Activated CD8-positive, alpha-beta T cell treated with anti-CD3 and anti-CD28 coated beads, Interleukin-2, amount 10 ng/mL, durations not matched to agents 7 days and 5 days (primary cell): ENCODE results near the gene ATP5ME. TPM values are rescaled to one million over a fixed set of nuclear protein-coding genes. Genes with fewer than 3 reads are reported as not detected.
"Not testable (repeated sequence)": the region's sequence is repeated elsewhere in the genome, so short reads cannot be mapped to it uniquely, and the experiment has no call there.

Experiments used
- ATAC-seq: fragments of 150-1000 bp; cut with Tn5 transposase; one replicate; pipeline ENCODE4 v1.10.0; 2021; ENCODE audit warnings: moderate library complexity
- CTCF ChIA-PET: fragments of 350-600 bp; sonication (Branson Sonifier 250); formaldehyde crosslinking; loops from one replicate; lab custom pipeline; 2021; ENCODE audit warnings: antibody characterized with exemption; lab: Charles Lee
- POLR2A ChIA-PET: fragments of 350-600 bp; sonication (Branson Sonifier 250); formaldehyde crosslinking; loops from one replicate; lab custom pipeline; 2021; ENCODE audit warnings: antibody characterized with exemption; lab: Charles Lee
- DNase-seq: peaks from one replicate; pipeline ENCODE4 v3.0.0-alpha.2; 2020
- H3K27ac Mint-ChIP-seq: one replicate; pipeline ENCODE4 v1.8.0; 2021; ENCODE audit warnings: mild to moderate bottlenecking, mixed read lengths
- H3K27me3 Mint-ChIP-seq: one replicate; pipeline ENCODE4 v1.8.0; 2021; ENCODE audit warnings: low read depth, mixed read lengths
- H3K36me3 Mint-ChIP-seq: one replicate; pipeline ENCODE4 v1.8.0; 2021; ENCODE audit warnings: low read depth, mixed read lengths
- H3K4me1 Mint-ChIP-seq: one replicate; pipeline ENCODE4 v1.8.0; 2021; ENCODE audit warnings: low read depth, mixed read lengths
- H3K4me3 Mint-ChIP-seq: one replicate; pipeline ENCODE4 v1.8.0; 2021; ENCODE audit warnings: mild to moderate bottlenecking, mixed read lengths
- H3K9me3 Mint-ChIP-seq: one replicate; pipeline ENCODE4 v1.8.0; 2022; ENCODE audit warnings: mixed read lengths; ENCODE audit not compliant: insufficient read depth
- total RNA-seq, 2 experiments: library from RNA; stranded (reverse); gene quantifications; one replicate each; pipeline ENCODE4 v1.2.3, GENCODE V29; 2021

The ATP5ME gene
- total RNA-seq, 2 experiments from 2014 or later: 243 to 267 TPM

GRCh38 chr4:703336-704197 is 29.5 kb upstream of the ATP5ME start:
- H3K9me3 Mint-ChIP-seq: no peaks in the 10 kb centered on the region
- POLR2A ChIA-PET: interaction anchor here (1.0 kb wide), 1 partner anchor 78 kb away, joined by 3 read pairs; no protein-coding TSS in a partner anchor
- ATAC-seq: no peak
- DNase-seq: no peak
- peaks cover 26% of the 10 kb centered on the region for H3K4me1 Mint-ChIP-seq
- peaks cover under 1% of the 10 kb centered on the region for H3K36me3 Mint-ChIP-seq
- CTCF ChIA-PET: no interaction called here
- no peak overlapping the region for H3K27ac Mint-ChIP-seq
- H3K4me3 Mint-ChIP-seq: no peak overlapping the region
- H3K27me3 Mint-ChIP-seq: peaks cover 7% of the 10 kb centered on the region

GRCh38 chr4:702618-703048 is 28.6 kb upstream of the ATP5ME start:
- ATAC-seq: no peak
- POLR2A ChIA-PET: interaction anchor here (1.0 kb wide), 1 partner anchor 79 kb away, joined by 3 read pairs; no protein-coding TSS in a partner anchor
- Mint-ChIP-seq H3K4me3 (no peak overlapping the region), H3K4me1 (peaks cover 25% of the 10 kb centered on the region), H3K27ac (no peak overlapping the region), H3K9me3 (no peaks in the 10 kb centered on the region), H3K36me3 (no peaks in the 10 kb centered on the region), H3K27me3 (peaks cover 8% of the 10 kb centered on the region)
- no peak for DNase-seq
- CTCF ChIA-PET: no interaction called here

GRCh38 chr4:700587-701264 is 26.6 kb upstream of the ATP5ME start:
- ATAC-seq: no peak
- ChIA-PET POLR2A (no interaction called here), CTCF (interaction anchor here (2.1 kb wide), 1 partner anchor 17 kb away, joined by 9 read pairs; no protein-coding TSS in a partner anchor)
- no peaks in the 10 kb centered on the region for H3K36me3 Mint-ChIP-seq
- peak overlapping the region; percentile 77 for H3K27ac Mint-ChIP-seq
- no peak overlapping the region for H3K4me3 Mint-ChIP-seq
- no peaks in the 10 kb centered on the region for H3K9me3 Mint-ChIP-seq
- no peak for DNase-seq
- H3K4me1 Mint-ChIP-seq: peaks cover 25% of the 10 kb centered on the region
- H3K27me3 Mint-ChIP-seq: peaks cover 9% of the 10 kb centered on the region

DNA sequence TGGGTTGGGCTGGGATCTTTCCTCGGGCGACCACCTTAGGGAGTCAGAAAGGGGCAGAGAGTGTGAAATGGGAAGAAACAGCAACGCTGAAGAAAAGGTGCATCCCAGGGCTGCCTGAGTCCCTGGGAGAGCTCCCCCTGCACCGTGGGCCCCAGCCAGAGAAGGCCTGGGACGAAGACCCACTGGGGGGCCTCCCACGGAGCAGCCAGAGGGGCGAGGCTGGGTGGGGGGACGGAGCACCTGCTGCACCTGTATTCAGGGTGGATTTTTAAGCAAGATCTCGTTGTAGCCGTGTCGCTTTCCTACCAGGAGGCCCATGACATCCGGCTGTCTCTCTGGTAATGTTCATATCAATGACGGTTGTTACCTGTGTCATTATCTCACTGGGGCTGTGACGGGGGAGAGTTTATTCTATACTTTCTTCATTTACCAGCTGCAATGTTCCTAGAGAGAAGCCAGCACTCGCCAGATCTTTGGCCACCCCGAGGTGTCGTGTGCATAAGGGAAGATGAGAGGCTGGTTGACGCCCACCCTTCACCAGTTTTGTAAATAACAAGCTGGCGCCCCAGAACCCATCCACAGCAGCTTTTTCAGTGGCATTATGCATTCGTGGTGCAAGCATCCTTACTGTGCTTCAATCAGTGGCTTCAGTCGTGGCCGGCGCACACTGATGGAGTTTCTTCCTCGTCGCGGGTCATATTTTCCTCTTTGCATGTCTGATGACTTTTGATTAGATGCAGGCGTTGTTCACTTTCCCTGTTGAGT is 25.9 kb upstream of the ATP5ME start:
- no peaks in the 10 kb centered on the region for H3K9me3 Mint-ChIP-seq
- ATAC-seq (no peak), DNase-seq (no peak)
- H3K36me3 Mint-ChIP-seq: no peaks in the 10 kb centered on the region
- H3K27ac Mint-ChIP-seq: peak overlapping the region; percentile 90
- H3K4me3 Mint-ChIP-seq: no peak overlapping the region
- peaks cover 22% of the 10 kb centered on the region for H3K4me1 Mint-ChIP-seq
- POLR2A ChIA-PET: interaction anchor here (2.0 kb wide), 1 partner anchor 26 kb away, joined by 5 read pairs; the partner anchor contains the start of genes ATP5ME and MYL5
- H3K27me3 Mint-ChIP-seq: peaks cover 9% of the 10 kb centered on the region
- CTCF ChIA-PET: interaction anchor here (2.1 kb wide), 1 partner anchor 16 kb away, joined by 9 read pairs; no protein-coding TSS in a partner anchor

DNA sequence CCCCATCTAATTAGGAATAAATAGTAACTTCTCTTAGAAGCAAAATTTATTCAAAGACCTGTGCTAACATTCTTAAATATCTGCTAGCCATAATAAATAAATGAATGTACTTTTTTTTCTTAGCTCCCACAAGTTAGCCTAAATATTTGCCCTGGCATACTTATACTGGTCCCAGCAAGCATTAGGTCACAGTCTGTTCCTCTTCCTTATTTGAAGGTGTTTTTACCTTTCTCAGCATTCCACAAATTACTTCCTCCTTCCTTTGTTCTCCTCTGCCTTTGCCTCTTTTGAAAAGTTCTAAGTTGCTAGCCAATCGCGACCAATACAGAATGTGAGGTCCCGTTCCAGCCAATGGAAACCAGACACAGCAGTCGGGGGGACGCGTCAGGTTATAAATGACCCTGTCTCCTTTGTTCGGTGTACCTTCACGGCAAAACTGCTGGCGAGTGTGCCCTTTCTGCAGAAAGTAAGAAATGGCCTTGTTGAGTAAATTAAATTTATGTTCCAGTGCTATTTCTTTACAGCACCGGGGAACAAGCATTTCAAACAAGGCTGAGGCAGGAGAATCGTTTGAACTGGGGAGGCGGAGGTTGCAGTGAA is 20.4 kb upstream of the ATP5ME start:
- ATAC-seq, H3K36me3 Mint-ChIP-seq, POLR2A ChIA-PET, DNase-seq, H3K4me3 Mint-ChIP-seq, H3K27ac Mint-ChIP-seq, H3K9me3 Mint-ChIP-seq, CTCF ChIA-PET: not testable (repeated sequence)
- Mint-ChIP-seq H3K27me3 (peaks cover 17% of the 10 kb centered on the region), H3K4me1 (peaks cover 14% of the 10 kb centered on the region)

DNA sequence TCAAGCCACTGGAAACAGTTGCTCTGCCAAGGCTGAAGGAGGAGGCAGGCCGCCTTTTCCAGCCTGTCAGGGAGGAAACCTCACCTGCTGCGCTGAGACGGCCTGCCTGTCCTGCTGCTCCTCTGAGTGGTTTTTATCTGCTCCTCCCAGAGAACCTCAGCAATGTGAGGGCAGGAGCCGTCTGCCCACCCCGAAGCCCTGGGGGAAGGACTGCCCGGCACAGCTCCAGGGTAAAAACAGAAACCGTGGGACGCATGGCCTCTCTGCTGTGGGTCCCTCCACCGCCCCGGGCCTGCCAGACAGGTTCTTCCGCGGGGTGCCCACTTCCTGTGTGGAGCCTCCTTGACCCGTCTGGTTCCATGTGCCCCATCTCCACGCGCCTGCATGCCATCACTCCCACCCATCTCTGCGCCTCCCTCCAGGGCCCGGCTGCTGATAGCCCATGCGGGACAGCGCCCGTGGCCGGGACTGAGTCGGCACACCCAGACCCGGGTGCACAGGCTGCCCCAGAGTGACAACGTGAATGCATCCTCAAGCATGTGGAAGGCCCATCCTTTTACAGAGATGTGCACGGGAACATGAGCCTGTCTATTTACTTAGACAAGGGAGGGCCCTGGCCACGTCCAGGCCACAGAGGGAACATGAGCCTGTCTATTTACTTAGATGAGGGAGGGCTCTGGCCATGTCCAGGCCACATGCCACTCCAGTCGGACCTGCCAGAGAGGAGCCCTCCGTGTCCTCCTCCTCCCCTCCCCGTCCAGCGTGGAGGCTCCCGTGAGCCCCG is 18.9 kb upstream of the ATP5ME start:
- H3K4me1 Mint-ChIP-seq: peaks cover 7% of the 10 kb centered on the region
- DNase-seq (no peak), ATAC-seq (no peak)
- no peaks in the 10 kb centered on the region for H3K9me3 Mint-ChIP-seq
- no peak overlapping the region for H3K27ac Mint-ChIP-seq
- H3K36me3 Mint-ChIP-seq: no peaks in the 10 kb centered on the region
- CTCF ChIA-PET: interaction anchor here (1.2 kb wide), 1 partner anchor 9 kb away, joined by 3 read pairs; no protein-coding TSS in a partner anchor
- no peak overlapping the region for H3K4me3 Mint-ChIP-seq
- peaks cover 16% of the 10 kb centered on the region for H3K27me3 Mint-ChIP-seq
- POLR2A ChIA-PET: interaction anchor here (0.6 kb wide), 1 partner anchor 12 kb away, joined by 5 read pairs; no protein-coding TSS in a partner anchor

GRCh38 chr4:689723-690122 is 15.6 kb upstream of the ATP5ME start:
- no peak for DNase-seq
- Mint-ChIP-seq H3K4me1 (peaks cover 7% of the 10 kb centered on the region), H3K27ac (no peak overlapping the region), H3K36me3 (no peaks in the 10 kb centered on the region), H3K27me3 (peaks cover 15% of the 10 kb centered on the region), H3K9me3 (no peaks in the 10 kb centered on the region), H3K4me3 (no peak overlapping the region)
- ChIA-PET CTCF (no interaction called here), POLR2A (no interaction called here)
- ATAC-seq: no peak

DNA sequence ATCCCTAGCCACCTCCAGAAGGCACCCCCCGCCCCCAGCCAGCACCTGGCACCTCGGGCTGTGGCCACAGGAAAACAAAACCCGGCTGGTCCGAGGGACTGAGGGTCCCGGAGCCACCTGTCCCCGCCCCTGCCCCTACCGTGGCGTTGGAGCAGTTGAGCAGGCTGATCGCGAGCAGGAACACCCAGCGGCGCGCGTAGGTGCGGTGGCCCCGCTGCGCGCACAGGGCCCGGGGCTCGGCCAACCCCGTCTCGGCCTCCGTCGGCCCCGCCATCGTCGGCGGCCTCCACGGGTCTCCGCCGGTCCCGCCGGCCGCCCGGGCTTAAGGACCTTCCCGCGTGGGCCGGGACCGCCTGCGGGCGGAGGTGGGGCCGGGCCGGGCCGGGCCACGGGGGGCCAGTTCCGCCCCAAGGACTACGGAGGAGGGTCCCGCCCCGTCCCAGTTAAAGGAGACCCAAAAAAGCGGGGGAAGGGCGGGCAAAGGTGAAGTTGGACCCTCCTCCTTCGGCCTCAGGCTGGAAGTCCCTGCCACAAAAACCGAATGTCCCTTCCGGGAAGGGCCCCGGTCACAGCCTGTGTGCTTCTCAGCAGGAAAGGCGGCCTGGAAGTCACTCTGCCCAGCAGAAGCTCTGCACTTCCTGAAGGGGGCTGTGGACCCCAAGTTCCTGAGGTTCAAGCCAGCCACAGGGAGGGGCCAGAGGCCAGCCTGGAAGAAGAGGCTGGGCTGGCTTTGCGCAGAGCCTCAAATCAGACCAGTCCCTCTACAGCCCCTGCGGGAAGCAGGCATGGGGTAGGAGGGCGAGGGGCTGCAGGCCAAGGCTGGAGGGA is 15.0 kb upstream of the ATP5ME start, which contains the start of gene SLC49A3:
SLC49A3 (minus strand) TSS at position 298 of the 828 bp plus-strand sequence; CDS start at position 274, 24 bp downstream.
- ATAC-seq (peak; percentile 28), DNase-seq (no peak)
- Mint-ChIP-seq H3K27ac (no peak within 1 kb of the TSS), H3K9me3 (no peaks in the 10 kb centered on the region), H3K4me3 (no peak within 1 kb of the TSS), H3K27me3 (peaks cover 12% of the 10 kb centered on the region), H3K4me1 (peaks cover 7% of the 10 kb centered on the region), H3K36me3 (no peaks in the 10 kb centered on the region)
- ChIA-PET POLR2A (no interaction called here), CTCF (no interaction called here)

DNA sequence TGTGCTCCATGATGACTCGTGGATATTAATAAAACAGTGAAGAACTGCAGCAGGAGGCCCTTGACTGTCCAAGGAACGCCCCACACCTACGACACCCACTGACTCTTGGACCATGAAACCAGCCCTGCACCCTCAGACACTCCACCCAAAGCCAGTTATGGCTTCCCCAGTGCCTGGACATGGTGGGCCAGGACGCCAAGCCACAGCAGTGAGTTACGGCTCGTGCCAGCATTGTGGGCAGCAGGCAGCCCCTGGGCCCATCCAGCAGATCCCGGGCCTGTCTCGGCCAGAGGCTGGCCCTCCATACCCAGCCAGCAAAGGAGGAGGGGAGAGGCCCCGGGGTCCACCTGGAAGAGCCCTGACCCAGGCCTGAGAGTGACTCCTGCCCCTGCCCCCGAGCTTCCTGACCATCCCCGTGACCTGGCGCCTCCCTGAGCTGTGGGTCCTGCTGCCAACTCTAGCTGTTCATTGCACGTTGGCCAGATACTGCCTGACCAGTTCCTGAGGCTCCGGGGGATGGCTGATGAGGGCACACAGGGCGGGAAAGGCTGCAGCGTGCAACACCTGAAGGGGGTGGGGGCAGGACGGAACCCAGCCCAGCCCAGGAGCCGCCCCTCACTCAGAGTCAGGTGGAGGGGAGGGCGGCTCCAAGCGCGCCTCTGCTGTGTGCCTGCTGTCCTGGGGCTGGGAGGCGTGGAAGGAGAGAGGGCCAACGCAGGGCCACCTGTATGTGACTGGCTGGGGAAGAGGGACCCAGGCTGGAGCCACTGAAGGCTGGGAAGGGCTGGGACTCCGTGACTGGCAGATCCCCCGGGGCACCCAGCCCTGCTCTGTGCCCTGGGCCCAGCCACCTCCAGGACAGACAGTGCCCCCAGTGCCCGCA is 14.1 kb upstream of the ATP5ME start:
- ChIA-PET CTCF (interaction anchor here (1.1 kb wide), 1 partner anchor 9 kb away, joined by 4 read pairs; no protein-coding TSS in a partner anchor), POLR2A (interaction anchor here (0.9 kb wide), 1 partner anchor 24 kb away, joined by 3 read pairs; no protein-coding TSS in a partner anchor)
- H3K4me3 Mint-ChIP-seq: no peak overlapping the region
- ATAC-seq: no peak
- no peak for DNase-seq
- H3K36me3 Mint-ChIP-seq: no peaks in the 10 kb centered on the region
- H3K9me3 Mint-ChIP-seq: no peaks in the 10 kb centered on the region
- H3K27me3 Mint-ChIP-seq: peaks cover 12% of the 10 kb centered on the region
- H3K4me1 Mint-ChIP-seq: peaks cover 12% of the 10 kb centered on the region
- no peak overlapping the region for H3K27ac Mint-ChIP-seq
